Thyroid gland (tissue), 4 donors: ENCODE measurements around the gene BNIP3.

Experiments used
- POLR2A ChIP-seq, 2 donors: fragments of 450-650 bp; IDR thresholded peaks; one replicate each; pipeline ENCODE4 v1.6.1; 2017; ENCODE audit warnings: antibody characterized with exemption in 2 of 2, mild to moderate bottlenecking in 2 of 2, moderate library complexity in 1 of 2
- TF ChIP-seq, protein P1 (sequence below), 6 experiments: fragments of 200-600 bp in 3 of 6; fragments of 450-650 bp in 3 of 6; sonication (generic) in 3 of 6; IDR thresholded peaks; one replicate each; pipeline ENCODE4 v1.5.1; 2016 to 2019; ENCODE audit warnings: antibody characterized with exemption in 6 of 6, mild to moderate bottlenecking in 2 of 6, inconsistent platforms in 1 of 6, moderate library complexity in 1 of 6

- TF ChIP-seq, protein P1, sequence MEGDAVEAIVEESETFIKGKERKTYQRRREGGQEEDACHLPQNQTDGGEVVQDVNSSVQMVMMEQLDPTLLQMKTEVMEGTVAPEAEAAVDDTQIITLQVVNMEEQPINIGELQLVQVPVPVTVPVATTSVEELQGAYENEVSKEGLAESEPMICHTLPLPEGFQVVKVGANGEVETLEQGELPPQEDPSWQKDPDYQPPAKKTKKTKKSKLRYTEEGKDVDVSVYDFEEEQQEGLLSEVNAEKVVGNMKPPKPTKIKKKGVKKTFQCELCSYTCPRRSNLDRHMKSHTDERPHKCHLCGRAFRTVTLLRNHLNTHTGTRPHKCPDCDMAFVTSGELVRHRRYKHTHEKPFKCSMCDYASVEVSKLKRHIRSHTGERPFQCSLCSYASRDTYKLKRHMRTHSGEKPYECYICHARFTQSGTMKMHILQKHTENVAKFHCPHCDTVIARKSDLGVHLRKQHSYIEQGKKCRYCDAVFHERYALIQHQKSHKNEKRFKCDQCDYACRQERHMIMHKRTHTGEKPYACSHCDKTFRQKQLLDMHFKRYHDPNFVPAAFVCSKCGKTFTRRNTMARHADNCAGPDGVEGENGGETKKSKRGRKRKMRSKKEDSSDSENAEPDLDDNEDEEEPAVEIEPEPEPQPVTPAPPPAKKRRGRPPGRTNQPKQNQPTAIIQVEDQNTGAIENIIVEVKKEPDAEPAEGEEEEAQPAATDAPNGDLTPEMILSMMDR (IDR thresholded peaks at IDR 0.05): no peak
- TF ChIP-seq POLR2A (IDR thresholded peaks at IDR 0.05): no peak
These were observed 10.8 kb downstream of the BNIP3 start for GRCh38 chr10:131970946-131971345.
